Measurements from ENCODE around the gene THEM4.

The THEM4 gene

GRCh38 chr1:151854658-151855057 lies 54.7 kb downstream of the THEM4 start:
- H3K4me2 ChIP-seq (ENCODE audit: low read length) = no peak overlapping the region
- no peak overlapping the region for H2BK5ac ChIP-seq (ENCODE audit: low read depth, low read length, poor library complexity)
- no peak for DNase-seq
- no peak overlapping the region for H3K23ac ChIP-seq (ENCODE audit: low read length)
- H3K14ac ChIP-seq (ENCODE audit: low read length) = peak overlapping the region; percentile 32
- peak overlapping the region; percentile 86 for H2BK12ac ChIP-seq (ENCODE audit: low read length)
- no peak overlapping the region for H4K12ac ChIP-seq (ENCODE audit: low read depth, low read length)
- no peak overlapping the region for H2AFZ ChIP-seq (ENCODE audit: insufficient read depth, low read length, poor library complexity)
- H3K4me3 ChIP-seq (ENCODE audit: low read depth, low read length) = no peak overlapping the region
- no peaks in the 10 kb centered on the region for H3K36me3 ChIP-seq (ENCODE audit: control insufficient read depth in 1 of 2, insufficient read depth in 2 of 2, low read length in 2 of 2)
- H3K4me1 ChIP-seq (ENCODE audit: control insufficient read depth in 1 of 2, insufficient read depth in 2 of 2, low read length in 2 of 2) = peaks cover 13 to 20% of the 10 kb centered on the region in 2 experiments
- peaks cover 7% of the 10 kb centered on the region for H3K79me1 ChIP-seq (ENCODE audit: low read length)
- no peak overlapping the region for H3K4ac ChIP-seq (ENCODE audit: low read depth, low read length)
- no peaks in the 10 kb centered on the region for H3K79me2 ChIP-seq (ENCODE audit: control insufficient read depth, insufficient read depth, low read length, poor library complexity)
- no peaks in the 10 kb centered on the region for H3K9me3 ChIP-seq (ENCODE audit: insufficient read depth, low read depth, low read length)
- no peak overlapping the region for H3K18ac ChIP-seq (ENCODE audit: low read length)
- no CpG with 5 or more reads among the region's 7 CpGs for WGBS (ENCODE audit: extremely low coverage, insufficient coverage, insufficient read length)
- H2AK5ac ChIP-seq (ENCODE audit: low read length) = no peak overlapping the region
- no peak overlapping the region for H4K8ac ChIP-seq (ENCODE audit: low read depth, low read length)
- no peak overlapping the region for H4K91ac ChIP-seq (ENCODE audit: low read depth, low read length)
- H3K9ac ChIP-seq (ENCODE audit: low read length) = no peak overlapping the region
- no peaks in the 10 kb centered on the region for H3K27me3 ChIP-seq (ENCODE audit: insufficient read depth, low read length)
- no peak overlapping the region for H3K27ac ChIP-seq (ENCODE audit: low read depth, low read length)
- peak overlapping the region; percentile 57 for H2BK120ac ChIP-seq (ENCODE audit: insufficient read depth, low read length, poor library complexity)

GRCh38 chr1:151853411-151853943 lies 55.8 kb downstream of the THEM4 start, which contains the start of gene THEM5:
Gene THEM5 (minus strand): TSS chr1:151853712. CDS start chr1:151853565, 147 bp downstream.
- Histone ChIP-seq H2AK5ac (ENCODE audit: low read length) (no peak within 1 kb of the TSS), H2BK12ac (ENCODE audit: low read length) (no peak within 1 kb of the TSS), H3K4me2 (ENCODE audit: low read length) (no peak within 1 kb of the TSS), H4K12ac (ENCODE audit: low read depth, low read length) (no peak within 1 kb of the TSS), H4K91ac (ENCODE audit: low read depth, low read length) (no peak within 1 kb of the TSS), H3K4ac (ENCODE audit: low read depth, low read length) (no peak within 1 kb of the TSS), H3K27me3 (ENCODE audit: insufficient read depth, low read length) (no peaks in the 10 kb centered on the region), H4K8ac (ENCODE audit: low read depth, low read length) (no peak within 1 kb of the TSS), H3K79me1 (ENCODE audit: low read length) (peaks cover 5% of the 10 kb centered on the region), H3K14ac (ENCODE audit: low read length) (no peak within 1 kb of the TSS), H3K36me3 (ENCODE audit: control insufficient read depth in 1 of 2, insufficient read depth in 2 of 2, low read length in 2 of 2) (no peaks in the 10 kb centered on the region), H2AFZ (ENCODE audit: insufficient read depth, low read length, poor library complexity) (no peak within 1 kb of the TSS), H3K79me2 (ENCODE audit: control insufficient read depth, insufficient read depth, low read length, poor library complexity) (no peaks in the 10 kb centered on the region), H3K18ac (ENCODE audit: low read length) (no peak within 1 kb of the TSS), H2BK120ac (ENCODE audit: insufficient read depth, low read length, poor library complexity) (no peak within 1 kb of the TSS), H2BK5ac (ENCODE audit: low read depth, low read length, poor library complexity) (no peak within 1 kb of the TSS), H3K4me3 (ENCODE audit: low read depth, low read length) (no peak within 1 kb of the TSS), H3K23ac (ENCODE audit: low read length) (no peak within 1 kb of the TSS), H3K9me3 (ENCODE audit: insufficient read depth, low read depth, low read length) (no peaks in the 10 kb centered on the region), H3K27ac (ENCODE audit: low read depth, low read length) (no peak within 1 kb of the TSS), H3K4me1 (ENCODE audit: control insufficient read depth in 1 of 2, insufficient read depth in 2 of 2, low read length in 2 of 2) (peaks cover 6 to 18% of the 10 kb centered on the region in 2 experiments), H3K9ac (ENCODE audit: low read length) (no peak within 1 kb of the TSS)
- peak in 1 of 2 donors; percentile 20 for DNase-seq
- no CpG with 5 or more reads among the region's 5 CpGs for WGBS (ENCODE audit: extremely low coverage, insufficient coverage, insufficient read length)

- Histone ChIP-seq H3K36me3 (ENCODE audit: control insufficient read depth in 1 of 2, insufficient read depth in 2 of 2, low read length in 2 of 2) (no peaks in the 10 kb centered on the region), H3K18ac (ENCODE audit: low read length) (no peak overlapping the region), H2BK120ac (ENCODE audit: insufficient read depth, low read length, poor library complexity) (no peak overlapping the region), H3K14ac (ENCODE audit: low read length) (no peak overlapping the region), H3K79me1 (ENCODE audit: low read length) (peaks cover 4% of the 10 kb centered on the region), H2BK12ac (ENCODE audit: low read length) (no peak overlapping the region), H3K4me3 (ENCODE audit: low read depth, low read length) (no peak overlapping the region), H3K4ac (ENCODE audit: low read depth, low read length) (no peak overlapping the region), H2BK5ac (ENCODE audit: low read depth, low read length, poor library complexity) (no peak overlapping the region), H3K4me2 (ENCODE audit: low read length) (no peak overlapping the region), H3K27me3 (ENCODE audit: insufficient read depth, low read length) (no peaks in the 10 kb centered on the region), H4K8ac (ENCODE audit: low read depth, low read length) (no peak overlapping the region), H2AK5ac (ENCODE audit: low read length) (no peak overlapping the region), H3K4me1 (ENCODE audit: control insufficient read depth in 1 of 2, insufficient read depth in 2 of 2, low read length in 2 of 2) (peaks cover 5 to 18% of the 10 kb centered on the region in 2 experiments), H4K91ac (ENCODE audit: low read depth, low read length) (no peak overlapping the region), H4K12ac (ENCODE audit: low read depth, low read length) (no peak overlapping the region), H3K27ac (ENCODE audit: low read depth, low read length) (no peak overlapping the region), H3K9me3 (ENCODE audit: insufficient read depth, low read depth, low read length) (no peaks in the 10 kb centered on the region), H2AFZ (ENCODE audit: insufficient read depth, low read length, poor library complexity) (no peak overlapping the region), H3K23ac (ENCODE audit: low read length) (no peak overlapping the region), H3K9ac (ENCODE audit: low read length) (no peak overlapping the region), H3K79me2 (ENCODE audit: control insufficient read depth, insufficient read depth, low read length, poor library complexity) (no peaks in the 10 kb centered on the region)
- WGBS (ENCODE audit: extremely low coverage, insufficient coverage, insufficient read length) = no CpG with 5 or more reads among the region's 4 CpGs
- no peak for DNase-seq
Observed at GRCh38 chr1:151852733-151853132, 56.6 kb downstream of the THEM4 start.

DNA sequence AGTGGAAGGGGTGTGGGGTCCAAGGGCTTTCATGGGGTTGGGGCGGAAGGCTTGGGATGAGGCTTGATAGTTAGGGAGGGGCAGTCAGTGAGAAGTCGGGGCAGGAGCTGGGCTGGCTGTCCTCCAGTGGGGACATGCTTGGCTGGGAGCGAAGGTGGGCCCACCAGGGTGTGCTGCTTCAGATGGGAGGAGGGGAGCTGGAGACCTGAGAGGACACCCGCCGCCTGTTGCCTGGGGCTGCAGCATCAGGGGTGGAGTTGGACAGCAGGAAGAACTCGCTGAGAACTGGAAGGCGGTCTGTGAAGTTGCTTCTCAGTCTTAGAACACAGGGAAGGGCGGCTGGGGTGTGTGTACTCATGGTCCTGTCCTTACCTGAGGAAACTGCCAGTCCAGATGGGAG lies 57.4 kb downstream of the THEM4 start:
- Histone ChIP-seq H3K23ac (ENCODE audit: low read length) (no peak overlapping the region), H3K18ac (ENCODE audit: low read length) (no peak overlapping the region), H3K4ac (ENCODE audit: low read depth, low read length) (no peak overlapping the region)

More for the DNA sequence above, 57.4 kb downstream of the THEM4 start:
- no peak overlapping the region for H2AK5ac ChIP-seq (ENCODE audit: low read length)
- H4K91ac ChIP-seq (ENCODE audit: low read depth, low read length) = no peak overlapping the region
- no peak overlapping the region for H3K9ac ChIP-seq (ENCODE audit: low read length)
- WGBS (ENCODE audit: extremely low coverage, insufficient coverage, insufficient read length) = no CpG with 5 or more reads among the region's 8 CpGs
- H4K8ac ChIP-seq (ENCODE audit: low read depth, low read length) = no peak overlapping the region
- no peaks in the 10 kb centered on the region for H3K79me2 ChIP-seq (ENCODE audit: control insufficient read depth, insufficient read depth, low read length, poor library complexity)
- H3K79me1 ChIP-seq (ENCODE audit: low read length) = peaks cover 4% of the 10 kb centered on the region
- H3K4me3 ChIP-seq (ENCODE audit: low read depth, low read length) = no peak overlapping the region
- peaks cover 5 to 18% of the 10 kb centered on the region in 2 experiments for H3K4me1 ChIP-seq (ENCODE audit: control insufficient read depth in 1 of 2, insufficient read depth in 2 of 2, low read length in 2 of 2)
- DNase-seq = no peak
- H3K4me2 ChIP-seq (ENCODE audit: low read length) = no peak overlapping the region
- H3K27me3 ChIP-seq (ENCODE audit: insufficient read depth, low read length) = no peaks in the 10 kb centered on the region
- no peak overlapping the region for H2BK5ac ChIP-seq (ENCODE audit: low read depth, low read length, poor library complexity)
- no peak overlapping the region for H2BK12ac ChIP-seq (ENCODE audit: low read length)
- no peak overlapping the region for H2AFZ ChIP-seq (ENCODE audit: insufficient read depth, low read length, poor library complexity)
- H3K14ac ChIP-seq (ENCODE audit: low read length) = no peak overlapping the region
- H3K27ac ChIP-seq (ENCODE audit: low read depth, low read length) = no peak overlapping the region
- no peak overlapping the region for H2BK120ac ChIP-seq (ENCODE audit: insufficient read depth, low read length, poor library complexity)
- H3K9me3 ChIP-seq (ENCODE audit: insufficient read depth, low read depth, low read length) = no peaks in the 10 kb centered on the region
- H3K36me3 ChIP-seq (ENCODE audit: control insufficient read depth in 1 of 2, insufficient read depth in 2 of 2, low read length in 2 of 2) = no peaks in the 10 kb centered on the region
- H4K12ac ChIP-seq (ENCODE audit: low read depth, low read length) = no peak overlapping the region

Measured in trophoblast cell (in vitro differentiated cells and primary cell).